HG03469 (cell line): ENCODE data around the gene CATSPER1.

ENCODE experiments used
- ATAC-seq: cut with Tn5 transposase; IDR thresholded peaks from one replicate; pipeline ENCODE4 v1.9.1; 2021; ENCODE audit warnings: mild to moderate bottlenecking, moderate library complexity, moderate number of reproducible peaks; ENCODE audit not compliant: unreplicated experiment

Gene CATSPER1

DNA sequence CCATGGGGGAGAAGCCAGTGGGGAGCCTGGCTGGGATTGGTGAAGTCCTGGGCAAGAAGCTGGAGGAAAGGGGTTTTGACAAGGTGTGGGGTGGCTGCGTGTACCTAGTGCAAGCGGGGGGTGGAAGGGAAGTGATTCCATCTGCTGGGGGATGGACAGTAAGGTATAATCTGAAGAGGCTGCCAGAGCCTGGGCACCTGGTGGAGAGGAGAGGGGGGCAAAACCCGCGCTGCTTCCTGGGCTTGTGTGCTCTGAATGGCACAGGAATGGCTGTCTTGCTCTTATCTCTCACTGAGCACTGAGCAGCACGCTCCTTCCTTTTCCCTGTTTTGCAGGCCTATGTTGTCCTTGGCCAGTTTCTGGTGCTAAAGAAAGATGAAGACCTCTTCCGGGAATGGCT lies 23.0 kb downstream of the CATSPER1 start:
- ATAC-seq, result no peak

DNA sequence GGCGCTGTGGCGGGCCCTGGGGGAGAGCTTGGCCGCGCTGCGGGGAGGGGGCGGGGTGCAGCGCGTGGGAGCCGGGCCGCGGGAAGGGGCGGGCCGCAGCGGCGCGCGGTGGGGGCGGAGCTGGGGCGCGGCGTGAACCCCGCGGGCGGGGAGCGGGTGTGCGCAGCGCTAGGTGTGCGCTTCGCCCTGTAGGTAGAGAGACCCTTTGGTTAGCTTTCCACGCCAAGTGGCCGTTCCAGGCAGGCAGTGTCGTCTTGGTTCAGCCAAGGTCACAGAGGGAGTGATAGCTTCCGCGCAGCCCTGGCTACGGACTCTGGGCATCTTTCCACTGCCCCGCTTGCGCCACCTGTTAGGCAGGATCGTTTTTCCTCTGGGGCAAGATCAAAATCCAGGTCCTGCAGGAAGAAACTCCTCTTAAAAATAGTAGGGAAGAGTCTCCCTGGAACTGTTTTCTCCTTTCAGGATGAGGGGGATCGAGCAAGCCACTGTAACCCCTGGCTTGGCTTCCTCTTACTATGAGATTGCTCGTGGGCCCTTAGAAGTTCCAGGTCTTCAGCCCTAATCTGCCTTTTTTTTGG lies 23.5 kb downstream of the CATSPER1 start:
- ATAC-seq, result peak; percentile 12

DNA sequence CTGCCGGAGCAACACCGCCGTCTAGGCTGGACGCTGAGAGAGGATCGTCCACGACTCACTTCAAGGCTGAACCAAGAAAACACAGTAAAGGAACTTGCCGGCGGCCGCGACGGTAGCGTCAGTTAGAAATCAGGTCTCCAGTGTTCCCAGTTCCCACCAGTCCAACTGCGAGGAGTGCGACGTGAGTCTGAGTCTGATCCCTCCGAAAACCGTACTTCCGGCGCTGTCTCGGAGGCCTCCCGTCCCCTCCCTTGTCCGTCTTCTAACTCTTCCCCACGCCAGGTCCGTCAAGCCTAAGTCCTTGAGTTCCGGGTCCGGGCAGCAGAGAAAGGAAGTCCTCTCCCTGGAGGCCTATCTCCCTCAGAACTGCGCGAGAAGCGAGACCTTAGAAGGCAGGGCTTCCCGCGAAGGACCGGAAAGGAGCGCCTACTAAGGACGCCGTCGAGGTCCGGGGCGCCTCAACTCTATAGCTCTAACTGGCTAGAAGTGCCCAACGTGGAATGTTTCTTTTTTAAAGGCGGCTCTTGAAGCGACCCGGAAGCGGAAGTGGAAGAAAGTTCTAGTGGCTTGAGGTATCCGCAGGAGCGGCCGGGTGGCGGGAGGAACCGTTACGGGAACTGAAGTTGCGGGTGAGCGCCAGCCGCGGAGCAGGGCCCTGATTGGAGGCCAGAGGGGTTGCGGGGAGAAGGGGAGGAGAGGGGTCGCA lies 24.2 kb downstream of the CATSPER1 start, which contains the start of the genes BANF1 and EIF1AD:
Gene BANF1, plus strand, starts transcription at position 562 of the 706 bp plus-strand sequence. CDS start 748 bp downstream, outside the sequence.
Gene EIF1AD, minus strand, starts transcription at position 216 of the 706 bp plus-strand sequence. CDS start 1,768 bp downstream, outside the sequence.
- ATAC-seq, result peak; percentile 51

DNA sequence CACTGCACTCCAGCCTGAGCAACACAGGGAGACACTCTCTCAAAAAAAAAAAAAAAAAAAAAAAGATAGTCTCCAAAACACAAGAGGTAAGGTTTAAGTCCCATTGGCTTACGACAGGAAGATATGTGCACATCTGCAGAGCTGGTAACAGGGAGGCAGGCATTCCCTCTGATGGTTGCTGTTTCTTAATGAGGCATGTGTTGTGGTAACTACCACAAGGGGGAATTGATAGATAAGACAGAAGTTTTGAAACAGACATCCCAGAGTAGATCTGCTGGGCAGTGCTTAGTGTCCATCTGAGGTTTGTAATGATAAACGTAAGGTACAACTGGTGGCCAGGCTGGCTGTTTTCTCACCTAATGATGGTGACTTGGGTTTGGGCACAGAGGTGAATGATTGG lies 29.0 kb downstream of the CATSPER1 start:
- no peak for ATAC-seq

DNA sequence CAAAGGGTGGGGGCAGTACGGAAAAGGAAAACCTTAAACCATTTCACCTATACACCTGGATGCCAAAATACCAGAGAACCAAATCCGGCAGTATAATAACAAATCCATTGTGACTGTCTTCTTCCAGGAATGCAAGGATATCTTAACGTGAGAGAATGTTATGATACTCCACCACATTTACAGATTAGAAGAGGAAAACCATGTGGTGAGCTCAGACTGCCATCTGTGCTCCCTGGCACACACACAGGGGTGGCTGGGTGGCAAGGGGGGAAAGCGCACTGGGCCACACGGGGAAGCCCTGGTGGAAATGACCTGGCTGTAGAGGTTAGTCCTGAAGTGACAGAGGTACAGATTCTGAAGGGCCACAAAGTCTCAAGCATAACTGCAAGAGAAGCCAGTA lies 34.2 kb downstream of the CATSPER1 start:
- ATAC-seq, result no peak

DNA sequence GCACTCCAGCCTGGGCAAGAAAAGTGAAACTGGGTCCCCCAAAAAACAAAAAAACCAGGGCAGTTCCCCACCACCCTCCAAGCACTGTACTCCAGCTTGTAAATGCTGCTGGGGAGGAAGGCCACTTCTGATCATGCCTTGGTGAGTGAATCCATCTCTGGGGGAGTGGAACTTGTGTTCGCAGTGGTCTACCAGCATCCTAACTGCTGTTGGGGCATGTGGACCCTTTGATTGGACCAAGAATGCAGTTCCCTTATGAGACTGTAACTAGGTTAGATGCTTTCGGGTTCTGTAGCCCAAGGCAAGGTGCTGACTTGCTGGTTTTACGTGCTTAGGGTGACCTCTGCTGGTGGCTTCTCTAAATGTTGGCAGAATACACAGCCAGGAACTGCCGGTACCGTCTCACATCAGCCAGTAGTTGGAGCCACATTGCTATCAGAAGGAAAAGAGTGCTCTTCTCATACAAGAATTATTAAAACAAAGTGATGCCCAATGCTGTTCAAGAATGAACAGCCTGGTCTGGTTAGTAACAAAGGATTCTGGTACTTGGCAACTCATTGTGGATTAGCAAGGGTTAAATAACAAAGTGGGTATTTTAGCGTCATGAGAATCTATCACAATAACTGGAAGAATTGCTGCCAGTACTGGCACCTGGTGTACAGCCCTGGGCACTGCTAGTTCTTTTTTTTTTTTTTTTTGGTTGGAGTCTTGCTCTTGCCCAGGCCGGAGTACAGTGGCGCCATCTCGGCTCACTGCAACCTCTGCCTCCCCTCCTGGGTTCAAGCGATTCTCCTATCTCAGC lies 37.3 kb downstream of the CATSPER1 start:
- ATAC-seq, result peak; percentile 78

DNA sequence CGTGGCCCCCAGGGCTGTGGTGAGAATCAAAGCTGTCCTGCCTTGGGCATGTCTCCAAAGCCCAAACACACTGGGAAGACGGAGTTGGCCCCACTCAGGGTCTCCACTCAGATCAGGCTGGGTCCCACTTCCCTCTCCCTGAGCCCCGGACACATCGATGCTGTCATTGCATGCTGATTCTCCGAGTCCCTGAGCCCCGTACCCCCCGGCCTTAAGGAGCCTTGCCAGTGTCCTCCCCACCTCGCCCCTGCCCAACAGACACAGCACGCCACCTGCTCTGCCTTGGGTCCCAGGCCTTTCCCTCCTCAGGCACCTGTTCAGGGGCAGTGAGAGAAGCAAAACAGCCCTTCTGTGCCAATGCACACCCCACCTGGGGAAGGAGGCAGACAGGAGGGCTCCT lies 38.9 kb downstream of the CATSPER1 start:
- ATAC-seq, result no peak

DNA sequence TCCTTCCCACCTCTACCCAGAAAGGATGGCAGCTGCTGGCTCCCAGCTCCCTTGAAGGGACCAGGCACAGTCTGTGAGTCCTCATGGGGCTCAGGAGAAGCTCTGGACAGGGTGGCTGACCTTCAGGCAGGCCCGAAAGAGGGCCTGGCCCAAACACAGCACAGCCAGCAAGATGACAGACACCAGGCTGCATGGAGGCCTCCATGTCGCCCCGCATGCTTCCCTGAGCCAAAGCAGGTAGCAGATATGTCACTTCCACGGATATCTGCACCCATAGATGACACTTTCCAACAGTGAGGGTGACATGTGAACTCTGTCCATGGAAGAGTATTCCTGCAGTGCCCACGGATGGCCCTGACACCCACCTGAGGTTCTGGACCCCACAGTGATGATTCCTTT lies 42.7 kb downstream of the CATSPER1 start:
- ATAC-seq, result no peak

DNA sequence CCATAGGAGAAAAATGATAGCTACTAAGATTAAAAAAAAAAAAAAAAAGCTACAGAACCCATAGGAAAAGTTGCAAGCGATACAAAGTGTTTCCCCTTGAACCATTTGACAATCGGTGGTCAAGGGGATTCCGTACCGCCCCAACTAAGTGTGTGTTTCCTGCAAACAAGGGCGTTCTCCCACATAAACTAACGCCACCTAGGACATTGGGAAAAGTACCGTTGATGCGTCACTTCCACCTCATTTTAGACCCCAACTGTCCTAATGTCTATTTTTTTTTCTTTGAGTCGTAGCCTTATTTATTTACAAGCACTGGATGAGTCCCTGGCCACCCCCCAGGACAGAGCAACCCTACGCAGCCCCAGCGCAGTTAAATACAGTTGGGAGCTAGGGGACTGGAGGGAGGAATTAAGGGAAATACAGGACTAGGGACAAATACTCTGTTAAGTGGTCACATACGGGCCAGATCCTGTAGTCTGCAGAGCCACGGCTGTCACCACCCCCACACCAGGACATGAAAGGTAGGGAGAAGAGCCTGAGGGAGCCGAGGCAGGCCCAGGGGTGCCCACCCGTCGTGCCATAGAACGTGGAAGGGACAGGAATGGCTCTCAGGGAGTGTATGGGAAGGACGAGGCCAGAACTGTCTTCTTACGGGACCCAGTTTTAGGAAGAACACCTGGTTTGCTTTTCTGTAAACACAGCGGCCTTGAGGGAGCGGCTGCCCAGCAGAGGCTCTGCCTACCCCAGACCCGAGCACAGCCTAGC lies 43.3 kb downstream of the CATSPER1 start:
- ATAC-seq, result no peak

DNA sequence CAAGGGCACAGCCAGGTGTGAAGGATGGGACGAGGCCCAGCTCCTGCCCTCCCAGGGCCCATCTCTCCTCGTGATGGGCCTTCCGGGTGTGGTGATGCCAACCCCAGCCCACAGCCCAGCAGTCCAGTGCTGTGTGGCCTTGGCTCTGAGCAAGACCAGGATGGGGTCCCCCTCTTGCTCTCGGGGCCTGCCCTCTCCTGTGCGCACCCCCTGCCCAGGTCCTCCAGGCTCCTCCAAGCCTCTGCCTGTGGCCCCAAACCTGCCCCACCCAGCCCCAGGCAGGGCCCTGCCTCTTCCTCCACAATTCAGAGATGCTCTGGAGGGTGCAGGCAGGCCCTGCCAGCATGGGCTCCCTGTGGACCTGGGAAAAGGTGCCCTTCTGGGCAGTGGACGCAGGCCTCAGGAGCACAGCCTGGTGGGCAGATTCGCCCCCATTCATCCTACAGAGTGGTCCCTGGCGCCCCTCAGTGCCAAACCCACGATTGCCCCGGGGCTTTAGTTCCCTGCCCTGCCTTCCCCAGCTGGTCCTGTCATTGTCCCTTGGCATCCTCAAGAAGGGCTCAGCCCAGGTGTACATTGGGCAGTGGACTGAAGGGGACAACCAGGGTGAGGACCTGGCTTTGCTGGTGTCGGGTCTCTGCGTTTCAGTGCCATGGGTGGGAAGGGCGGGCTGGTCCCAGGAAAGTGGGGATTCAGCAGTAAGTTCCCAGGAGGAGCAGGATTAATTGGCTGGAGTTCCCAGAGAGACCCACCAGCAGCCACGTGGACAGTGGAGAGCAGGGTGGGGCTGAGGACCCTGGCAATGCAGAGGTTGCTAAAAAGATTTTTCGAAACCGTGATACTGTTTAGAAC lies 44.1 kb downstream of the CATSPER1 start:
- no peak for ATAC-seq

DNA sequence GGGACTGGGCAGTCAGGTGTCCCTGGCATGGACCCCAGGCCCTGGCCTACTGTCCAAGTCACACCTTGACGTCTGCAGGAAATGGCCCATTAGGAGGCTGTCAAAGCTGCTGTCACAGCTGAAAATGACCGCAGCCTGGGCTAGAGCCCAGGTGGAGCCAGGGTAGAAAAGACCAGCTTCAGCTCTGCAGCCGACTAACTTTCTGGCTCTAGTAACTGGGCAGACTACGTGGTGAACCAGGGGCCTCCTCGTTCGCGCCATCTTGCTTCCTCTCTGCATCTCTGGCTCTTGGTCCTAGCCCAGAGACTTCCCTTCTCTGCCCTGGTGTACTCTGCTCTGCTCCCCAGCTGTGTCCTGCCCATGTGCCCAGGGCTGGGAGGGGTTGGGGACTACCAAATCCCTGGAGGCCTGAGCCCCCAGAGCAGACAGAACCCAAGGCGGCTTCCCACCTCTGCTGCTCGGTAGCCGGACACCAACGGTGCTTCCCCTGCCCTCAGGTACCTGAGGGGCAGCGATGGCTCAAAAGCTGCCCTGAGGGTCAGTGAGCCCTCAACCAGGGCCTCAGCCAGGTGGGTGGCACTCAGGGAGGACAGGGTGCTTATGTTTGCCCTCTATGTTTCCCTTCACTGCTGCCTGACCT lies 45.1 kb downstream of the CATSPER1 start:
- ATAC-seq, result no peak

DNA sequence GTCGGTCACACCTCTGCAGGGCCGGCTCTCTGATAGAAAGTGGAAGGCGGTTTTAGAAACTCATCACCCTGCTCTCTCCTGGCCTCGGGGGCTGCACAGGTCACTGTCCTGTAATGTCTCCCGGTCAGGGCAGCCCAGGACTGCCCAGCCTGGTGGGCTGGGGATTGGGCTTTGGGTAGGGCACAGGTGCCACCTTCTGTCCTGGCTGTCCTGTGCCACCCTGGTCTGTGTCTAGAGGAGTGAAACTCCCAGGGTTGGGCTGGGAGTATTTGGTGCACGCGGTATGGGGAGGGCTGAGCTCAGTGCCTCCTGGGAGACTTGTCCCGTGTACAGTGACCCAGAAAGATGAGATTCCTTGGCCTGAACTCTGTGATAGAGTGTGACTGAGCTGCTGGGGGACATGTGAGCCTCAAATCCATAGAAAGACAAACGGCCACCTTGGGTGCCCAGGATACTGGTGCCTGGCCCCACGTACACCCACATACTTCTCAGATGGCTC lies 47.0 kb downstream of the CATSPER1 start:
- no peak for ATAC-seq

DNA sequence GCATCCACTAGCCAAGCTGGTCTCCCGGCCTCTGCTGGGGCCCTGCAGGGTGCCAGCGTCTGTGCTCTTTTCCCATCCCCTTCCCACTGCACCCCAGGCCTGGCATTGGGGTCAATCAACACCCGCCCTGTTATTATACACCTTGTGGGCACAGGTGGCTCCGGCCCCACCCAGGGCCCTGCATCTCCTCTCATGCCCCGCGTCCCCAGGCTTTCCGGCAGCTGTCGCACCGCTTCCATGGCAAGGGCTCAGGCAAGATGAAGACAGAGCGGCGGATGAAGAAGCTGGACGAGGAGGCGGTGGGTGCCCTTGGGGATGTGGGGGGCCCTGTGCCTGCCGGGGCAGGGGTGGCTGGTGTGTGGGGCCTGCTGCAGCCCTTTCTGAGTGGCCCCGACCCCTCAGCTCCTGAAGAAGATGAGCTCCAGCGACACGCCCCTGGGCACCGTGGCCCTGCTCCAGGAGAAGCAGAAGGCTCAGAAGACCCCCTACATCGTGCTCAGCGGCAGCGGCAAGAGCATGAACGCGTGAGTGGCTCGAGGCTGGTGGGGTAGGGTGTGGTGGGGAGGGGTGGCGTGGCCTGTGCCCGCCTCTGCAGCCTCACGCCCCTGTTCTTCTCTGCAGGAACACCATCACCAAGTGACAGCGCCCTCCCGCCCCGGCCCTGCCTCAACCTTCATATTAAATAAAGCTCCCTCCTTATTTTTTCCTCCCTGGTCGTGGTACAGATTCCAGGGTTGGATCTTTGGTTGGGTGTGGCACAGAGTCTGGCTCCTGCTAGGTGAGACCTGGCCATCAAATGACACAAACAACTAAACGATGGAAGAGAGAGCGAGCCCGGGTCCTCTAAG lies 47.7 kb downstream of the CATSPER1 start:
- ATAC-seq, result no peak

DNA sequence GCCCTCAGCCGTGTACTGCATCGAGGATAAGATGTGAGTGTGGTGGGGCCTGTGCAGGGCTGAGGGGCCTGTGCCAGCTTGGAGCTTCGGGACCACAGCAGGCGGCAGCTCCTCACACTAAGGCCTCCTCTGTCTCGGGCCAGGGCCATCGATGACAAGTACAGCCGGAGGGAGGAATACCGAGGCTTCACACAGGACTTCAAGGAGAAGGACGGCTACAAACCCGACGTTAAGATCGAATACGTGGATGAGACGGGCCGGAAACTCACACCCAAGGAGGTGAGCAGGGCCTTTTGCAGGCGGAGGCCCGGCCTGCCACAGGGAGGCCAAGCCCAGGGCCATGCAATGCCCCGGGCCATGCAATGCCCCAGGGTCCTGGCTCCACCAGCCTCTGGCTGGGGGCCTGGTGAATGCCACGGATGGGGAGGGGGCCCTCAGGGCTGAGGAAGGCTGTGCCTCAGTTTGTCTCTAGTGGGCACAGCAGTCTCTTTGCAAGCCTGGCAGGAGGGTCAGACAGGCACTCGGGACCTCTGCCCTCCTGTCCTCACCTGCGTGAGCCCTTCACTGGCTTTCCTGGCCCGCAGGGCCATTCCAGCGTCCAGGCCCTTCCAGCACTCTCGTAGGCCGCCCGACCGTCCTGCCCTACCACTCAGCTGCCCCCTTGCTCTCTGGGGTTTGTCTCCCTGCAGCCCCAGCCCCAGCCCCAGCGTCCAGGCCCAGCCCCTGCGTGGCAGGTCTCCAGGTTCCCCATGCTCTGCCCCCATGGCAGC lies 48.5 kb downstream of the CATSPER1 start:
- no peak for ATAC-seq

DNA sequence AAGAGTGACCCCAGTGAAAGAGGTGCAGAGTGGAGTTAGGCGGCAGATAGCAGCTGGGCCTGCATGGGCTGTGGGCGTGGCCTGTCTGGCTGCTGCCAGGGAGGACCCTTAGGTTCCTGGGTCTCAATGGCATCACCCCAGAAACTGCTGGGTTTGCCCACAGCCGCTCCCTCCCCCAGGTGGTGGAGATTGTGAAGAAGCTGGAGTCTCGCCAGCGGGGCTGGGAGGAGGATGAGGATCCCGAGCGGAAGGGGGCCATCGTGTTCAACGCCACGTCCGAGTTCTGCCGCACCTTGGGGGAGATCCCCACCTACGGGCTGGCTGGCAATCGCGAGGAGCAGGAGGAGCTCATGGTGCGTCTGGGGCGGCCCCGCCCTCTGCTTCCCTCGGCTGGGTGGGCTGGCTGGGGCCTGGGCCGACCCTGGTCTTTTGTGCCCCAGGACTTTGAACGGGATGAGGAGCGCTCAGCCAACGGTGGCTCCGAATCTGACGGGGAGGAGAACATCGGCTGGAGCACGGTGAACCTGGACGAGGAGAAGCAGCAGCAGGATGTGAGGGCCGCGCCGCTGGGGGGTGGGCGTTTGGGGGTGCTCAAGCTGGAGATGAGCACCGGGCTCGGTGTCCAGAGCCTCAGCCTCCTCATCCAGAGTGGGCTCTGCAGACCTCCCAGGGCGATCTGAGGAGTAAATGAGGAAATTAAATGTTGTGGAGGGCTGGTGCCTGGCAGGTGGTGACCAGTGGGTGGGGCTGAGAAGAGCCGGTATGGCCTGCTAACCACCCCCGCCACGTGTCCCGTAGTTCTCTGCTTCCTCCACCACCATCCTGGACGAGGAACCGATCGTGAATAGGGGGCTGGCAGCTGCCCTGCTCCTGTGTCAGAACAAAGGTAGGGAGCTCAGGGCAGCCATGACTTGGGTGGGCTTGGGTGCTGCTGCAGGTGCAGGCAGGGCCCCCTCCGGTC lies 49.8 kb downstream of the CATSPER1 start:
- ATAC-seq, result no peak

DNA sequence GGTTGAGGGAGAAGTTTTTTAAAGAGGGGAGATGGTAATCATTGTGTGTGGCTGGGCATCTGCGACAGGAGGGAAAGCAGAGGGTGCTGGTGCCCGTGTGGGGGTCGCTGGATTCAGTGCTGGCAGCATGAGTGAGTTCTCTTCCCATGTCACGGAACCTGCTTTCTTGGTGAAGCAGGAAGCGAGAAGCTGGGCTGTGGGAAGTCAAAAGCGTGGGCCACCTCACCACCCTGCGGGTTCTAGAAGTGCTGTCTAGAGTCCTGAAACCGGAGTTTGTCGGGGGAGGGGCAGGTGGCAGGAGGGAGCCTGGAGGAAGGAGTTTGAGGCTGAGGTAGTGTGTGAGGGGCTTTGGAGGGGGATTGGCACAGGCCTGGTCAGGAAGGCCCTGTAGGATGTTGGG lies 50.5 kb downstream of the CATSPER1 start:
- ATAC-seq, result no peak
